Lung (tissue), 12 donors: ENCODE measurements around the gene NKX3-2. TPM values are rescaled to one million over a fixed set of nuclear protein-coding genes. Genes with fewer than 3 reads are reported as not detected.

ENCODE experiments used
- ATAC-seq: fragments of 200-7000 bp; cut with Tn5 transposase; one replicate; pipeline ENCODE4 v1.9.1; 2020; ENCODE audit warnings: moderate number of reproducible peaks; ENCODE audit not compliant: insufficient read depth, low FRiP score
- DNase-seq, 3 donors: peaks; one replicate each; pipeline ENCODE4 v3.0.0-alpha.2; 2013 to 2017
- H3K27ac ChIP-seq, 2 donors: one replicate each; pipeline ENCODE4 v1.5.1; 2013; ENCODE audit warnings: mild to moderate bottlenecking in 2 of 2, moderate library complexity in 2 of 2, control low read depth in 1 of 2, inconsistent platforms in 1 of 2, low read depth in 1 of 2, low read length in 1 of 2
- H3K27me3 ChIP-seq, 3 donors: one replicate each; pipeline ENCODE4 v1.5.1; 2013; ENCODE audit warnings: low read length in 2 of 3; ENCODE audit not compliant: control insufficient read depth in 3 of 3, insufficient read depth in 3 of 3
- H3K36me3 ChIP-seq, 4 donors: one replicate each; pipeline ENCODE4 v1.5.1; 2013; ENCODE audit warnings: low read length in 4 of 4, mild to moderate bottlenecking in 1 of 4, moderate library complexity in 1 of 4; ENCODE audit not compliant: control insufficient read depth in 4 of 4, insufficient read depth in 4 of 4
- H3K4me1 ChIP-seq, 5 donors: one replicate each; pipeline ENCODE4 v1.5.1; 2013; ENCODE audit warnings: low read length in 5 of 5, mild to moderate bottlenecking in 2 of 5, moderate library complexity in 1 of 5; ENCODE audit not compliant: control insufficient read depth in 5 of 5, insufficient read depth in 5 of 5
- H3K4me3 ChIP-seq: one replicate; pipeline ENCODE4 v1.5.1; 2013; ENCODE audit warnings: mild to moderate bottlenecking, control low read depth, moderate library complexity
- H3K9ac ChIP-seq, 2 donors: one replicate each; pipeline ENCODE4 v1.5.1; 2013; ENCODE audit warnings: low read length in 2 of 2, control low read depth in 1 of 2; ENCODE audit not compliant: insufficient read depth in 1 of 2
- H3K9me3 ChIP-seq, 4 donors: one replicate each; pipeline ENCODE4 v1.5.1; 2013; ENCODE audit warnings: low read length in 3 of 4, mild to moderate bottlenecking in 1 of 4, moderate library complexity in 1 of 4; ENCODE audit not compliant: control insufficient read depth in 4 of 4, insufficient read depth in 3 of 4
- WGBS, 2 donors: extraction: QIAGEN DNeasy Blood & Tissue Kit; methylation state at CpG; one replicate each; pipeline ENCODE4 v1.1.7; 2013; 5-methylcytosine and 5-hydroxymethylcytosine counted together
- polyA plus RNA-seq, 2 donors: library from polyadenylated mRNA; stranded (reverse); fragments of 200-250 nt; gene quantifications; one replicate each; pipeline ENCODE4 v1.2.1, GENCODE V29; 2013
- total RNA-seq, 2 donors: library from RNA; depleted of rRNA in 1 of 2; stranded (reverse); fragments of >200 nt in 1 of 2; gene quantifications; one replicate each; pipeline ENCODE4 v1.2.1, GENCODE V29; 2014 to 2021
- TF ChIP-seq, protein P1 (sequence below): IDR thresholded peaks from 2 replicates; pipeline ENCODE4 v1.5.1; 2012; ENCODE audit warnings: mild to moderate bottlenecking; ENCODE audit errors: control extremely low read depth, extremely low read depth
- donor health status: control.
- donor health status: control.
- donor health status: Bipolar disorder and iron deficiency.
- donor health status: healthy.
- donor health status: DM: yes; HTN: yes; CAD: no.

Gene NKX3-2
- total and polyA plus RNA-seq, 4 donors = not detected

DNA sequence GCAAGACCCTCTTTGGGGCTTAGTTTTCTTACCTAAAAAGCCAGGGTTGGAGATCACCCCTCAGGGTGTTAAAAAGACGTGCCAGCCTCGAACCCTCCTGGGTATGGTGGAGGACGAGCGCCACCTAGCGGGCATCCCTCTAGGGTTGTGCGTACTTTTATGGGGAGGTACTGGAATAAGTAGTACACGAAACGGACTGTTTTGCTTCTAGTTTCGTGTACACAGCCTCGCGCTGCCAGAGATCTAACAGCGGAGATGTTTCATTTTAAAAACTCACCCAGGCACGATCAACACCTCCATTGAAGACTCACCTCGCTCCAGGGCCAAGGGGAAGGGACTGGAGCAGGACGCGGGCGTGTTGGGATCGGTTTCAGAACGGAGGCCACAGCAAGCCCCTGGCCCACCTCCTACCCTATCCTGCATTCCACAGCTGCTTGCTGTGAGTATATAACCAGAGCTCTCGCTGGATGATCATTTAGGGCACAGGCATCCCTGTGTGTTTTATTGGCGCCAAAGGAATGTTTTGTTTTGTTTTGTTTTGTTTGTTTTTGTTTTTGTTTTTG is 4.8 kb upstream of the NKX3-2 start:
- TF ChIP-seq, protein P1, sequence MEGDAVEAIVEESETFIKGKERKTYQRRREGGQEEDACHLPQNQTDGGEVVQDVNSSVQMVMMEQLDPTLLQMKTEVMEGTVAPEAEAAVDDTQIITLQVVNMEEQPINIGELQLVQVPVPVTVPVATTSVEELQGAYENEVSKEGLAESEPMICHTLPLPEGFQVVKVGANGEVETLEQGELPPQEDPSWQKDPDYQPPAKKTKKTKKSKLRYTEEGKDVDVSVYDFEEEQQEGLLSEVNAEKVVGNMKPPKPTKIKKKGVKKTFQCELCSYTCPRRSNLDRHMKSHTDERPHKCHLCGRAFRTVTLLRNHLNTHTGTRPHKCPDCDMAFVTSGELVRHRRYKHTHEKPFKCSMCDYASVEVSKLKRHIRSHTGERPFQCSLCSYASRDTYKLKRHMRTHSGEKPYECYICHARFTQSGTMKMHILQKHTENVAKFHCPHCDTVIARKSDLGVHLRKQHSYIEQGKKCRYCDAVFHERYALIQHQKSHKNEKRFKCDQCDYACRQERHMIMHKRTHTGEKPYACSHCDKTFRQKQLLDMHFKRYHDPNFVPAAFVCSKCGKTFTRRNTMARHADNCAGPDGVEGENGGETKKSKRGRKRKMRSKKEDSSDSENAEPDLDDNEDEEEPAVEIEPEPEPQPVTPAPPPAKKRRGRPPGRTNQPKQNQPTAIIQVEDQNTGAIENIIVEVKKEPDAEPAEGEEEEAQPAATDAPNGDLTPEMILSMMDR = peak; percentile 76
- H3K27me3 ChIP-seq = peaks cover 6 to 49% (median 48%) of the 10 kb centered on the region in 3 donors

DNA sequence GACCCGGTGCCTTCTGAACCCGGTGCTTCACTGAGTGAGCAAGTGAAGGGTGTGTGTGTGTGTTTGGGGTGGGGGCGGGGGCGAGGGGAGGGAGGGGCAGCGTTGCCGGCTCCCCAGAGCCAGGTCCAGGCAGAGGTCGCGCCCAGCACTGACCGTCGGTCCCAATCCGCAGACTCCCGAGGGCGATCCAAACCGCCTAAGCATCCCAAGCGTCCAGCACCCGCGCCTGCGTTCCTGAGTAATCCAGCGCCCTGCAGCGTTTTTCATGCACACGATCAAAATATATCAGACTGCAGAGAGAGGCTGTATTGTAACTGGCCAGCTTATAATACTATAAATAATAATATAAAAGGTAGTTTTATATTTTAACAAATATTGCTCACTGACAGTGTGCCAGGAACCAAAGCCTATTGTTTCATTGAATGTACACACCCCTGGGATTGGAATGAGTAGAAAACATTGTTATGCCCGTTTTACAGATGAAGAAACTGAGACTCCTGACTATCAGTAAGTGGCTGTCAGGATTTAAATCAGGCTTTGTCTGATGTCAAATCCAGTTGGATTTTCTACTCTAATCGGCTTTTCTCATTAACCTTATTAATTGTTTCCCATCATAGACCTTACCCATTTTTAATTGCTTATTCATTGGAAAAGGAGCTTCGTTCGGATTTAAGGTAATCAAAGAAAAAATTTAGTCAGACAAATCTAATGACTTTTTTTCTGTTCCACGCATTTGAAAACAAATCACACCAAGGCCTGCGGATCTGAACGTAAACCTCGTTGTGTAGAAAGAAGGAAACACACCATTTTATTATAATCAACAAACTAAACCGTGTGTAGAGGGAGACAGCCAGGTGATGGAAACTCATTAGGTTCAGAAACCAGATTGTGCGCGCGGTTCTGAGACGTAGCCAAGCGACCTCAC is 4.0 kb upstream of the NKX3-2 start:
- no peak overlapping the region for H3K27ac ChIP-seq
- H3K27me3 ChIP-seq = peaks cover 9 to 51% (median 47%) of the 10 kb centered on the region in 3 donors
- H3K9ac ChIP-seq = no peak overlapping the region
- peaks cover 0 to 27% (median 4%) of the 10 kb centered on the region in 5 donors for H3K4me1 ChIP-seq
- peaks cover 0 to 10% (median 2%) of the 10 kb centered on the region in 4 donors for H3K9me3 ChIP-seq
- no peak for ATAC-seq
- no peak for DNase-seq
- H3K4me3 ChIP-seq = no peak overlapping the region
- TF ChIP-seq, protein P1 = no peak
- H3K36me3 ChIP-seq = no peaks in the 10 kb centered on the region
- WGBS, 2 donors = 9 to 10% methylated on average over 35 of the region's 35 CpGs

More for the DNA sequence above, 4.8 kb upstream of the NKX3-2 start:
- Histone ChIP-seq H3K4me1 (peaks cover 0 to 20% (median 4%) of the 10 kb centered on the region in 5 donors), H3K9ac (peak overlapping the region in 1 of 2 donors; percentile 59), H3K27ac (no peak overlapping the region), H3K36me3 (no peaks in the 10 kb centered on the region), H3K9me3 (peaks cover 0 to 10% (median 2%) of the 10 kb centered on the region in 4 donors), H3K4me3 (no peak overlapping the region)
- ATAC-seq = peak; percentile 47
- DNase-seq = peak; percentile 85 to 89 (median 88)
- WGBS, 2 donors = 4% methylated on average over 21 of the region's 21 CpGs

DNA sequence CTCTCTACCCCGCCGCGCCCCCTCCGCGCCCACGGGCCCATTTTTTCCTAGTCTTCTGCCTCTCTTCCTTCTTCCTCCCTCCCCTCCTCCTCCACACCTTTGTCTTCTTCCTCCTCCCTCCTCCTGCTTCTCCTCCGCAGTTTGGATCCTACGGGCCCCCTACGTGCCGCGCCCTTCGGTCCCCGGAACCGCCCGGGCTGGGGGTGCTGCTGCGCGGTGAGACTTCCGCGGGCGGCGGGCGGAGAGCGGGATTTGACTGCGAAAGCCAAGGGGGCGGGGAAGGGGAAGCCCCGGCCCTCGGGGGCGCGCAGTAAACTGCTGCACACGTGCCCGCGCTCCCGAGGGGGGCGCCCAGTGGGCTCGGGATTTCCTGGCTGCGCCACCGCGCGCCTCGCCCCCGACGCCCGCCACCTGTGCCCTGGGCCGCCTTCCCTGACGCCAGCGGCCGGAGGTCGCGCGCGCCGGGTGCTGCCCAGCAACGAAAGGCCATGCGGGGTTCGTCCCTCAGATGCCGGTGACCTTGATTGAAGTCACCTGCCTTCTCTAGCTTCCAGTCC is 3.3 kb upstream of the NKX3-2 start:
- peaks cover 0 to 11% (median 2%) of the 10 kb centered on the region in 4 donors for H3K9me3 ChIP-seq
- peaks cover 0 to 28% (median 4%) of the 10 kb centered on the region in 5 donors for H3K4me1 ChIP-seq
- 1 to 3% methylated on average over 41 to 56 of the region's 56 CpGs for WGBS, 2 donors
- no peak for DNase-seq
- no peak overlapping the region for H3K9ac ChIP-seq
- no peak overlapping the region for H3K4me3 ChIP-seq
- H3K27ac ChIP-seq = no peak overlapping the region
- H3K27me3 ChIP-seq = peaks cover 9 to 54% (median 51%) of the 10 kb centered on the region in 3 donors
- TF ChIP-seq, protein P1 = no peak
- ATAC-seq = no peak
- H3K36me3 ChIP-seq = no peaks in the 10 kb centered on the region
